Activated effector memory CD4-positive, alpha-beta T cell treated with Interleukin-2 at 50 U/mL for 16 hours (primary cell): ENCODE measurements around the gene VAV2.

Experiments used
- DNase-seq: peaks from one replicate; pipeline ENCODE4 v3.0.0-alpha.2; 2020

Gene VAV2, protein sequence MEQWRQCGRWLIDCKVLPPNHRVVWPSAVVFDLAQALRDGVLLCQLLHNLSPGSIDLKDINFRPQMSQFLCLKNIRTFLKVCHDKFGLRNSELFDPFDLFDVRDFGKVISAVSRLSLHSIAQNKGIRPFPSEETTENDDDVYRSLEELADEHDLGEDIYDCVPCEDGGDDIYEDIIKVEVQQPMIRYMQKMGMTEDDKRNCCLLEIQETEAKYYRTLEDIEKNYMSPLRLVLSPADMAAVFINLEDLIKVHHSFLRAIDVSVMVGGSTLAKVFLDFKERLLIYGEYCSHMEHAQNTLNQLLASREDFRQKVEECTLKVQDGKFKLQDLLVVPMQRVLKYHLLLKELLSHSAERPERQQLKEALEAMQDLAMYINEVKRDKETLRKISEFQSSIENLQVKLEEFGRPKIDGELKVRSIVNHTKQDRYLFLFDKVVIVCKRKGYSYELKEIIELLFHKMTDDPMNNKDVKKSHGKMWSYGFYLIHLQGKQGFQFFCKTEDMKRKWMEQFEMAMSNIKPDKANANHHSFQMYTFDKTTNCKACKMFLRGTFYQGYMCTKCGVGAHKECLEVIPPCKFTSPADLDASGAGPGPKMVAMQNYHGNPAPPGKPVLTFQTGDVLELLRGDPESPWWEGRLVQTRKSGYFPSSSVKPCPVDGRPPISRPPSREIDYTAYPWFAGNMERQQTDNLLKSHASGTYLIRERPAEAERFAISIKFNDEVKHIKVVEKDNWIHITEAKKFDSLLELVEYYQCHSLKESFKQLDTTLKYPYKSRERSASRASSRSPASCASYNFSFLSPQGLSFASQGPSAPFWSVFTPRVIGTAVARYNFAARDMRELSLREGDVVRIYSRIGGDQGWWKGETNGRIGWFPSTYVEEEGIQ

GRCh38 chr9:133991964-133992779, at the start of gene VAV2:
VAV2 (minus strand) TSS chr9:133992324; CDS start chr9:133992278, 46 bp downstream.
- DNase-seq = peak; percentile 18

DNA sequence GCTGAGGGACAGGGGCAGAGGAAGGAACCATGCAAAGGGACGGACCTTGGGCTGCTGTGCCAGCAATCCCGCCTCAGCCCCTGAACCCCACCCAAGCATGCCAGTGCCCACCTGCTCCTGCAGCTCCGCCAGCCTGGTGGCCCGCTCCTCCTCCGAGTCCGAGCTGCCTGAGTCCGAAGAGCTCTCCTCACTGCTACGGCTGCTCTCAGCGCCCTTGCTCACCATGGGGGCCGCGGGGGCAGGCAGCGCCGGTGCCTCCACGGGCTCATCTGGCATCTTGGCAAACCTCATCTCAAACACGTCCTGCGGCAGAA, 49.5 kb upstream of the VAV2 start:
- DNase-seq = no peak

DNA sequence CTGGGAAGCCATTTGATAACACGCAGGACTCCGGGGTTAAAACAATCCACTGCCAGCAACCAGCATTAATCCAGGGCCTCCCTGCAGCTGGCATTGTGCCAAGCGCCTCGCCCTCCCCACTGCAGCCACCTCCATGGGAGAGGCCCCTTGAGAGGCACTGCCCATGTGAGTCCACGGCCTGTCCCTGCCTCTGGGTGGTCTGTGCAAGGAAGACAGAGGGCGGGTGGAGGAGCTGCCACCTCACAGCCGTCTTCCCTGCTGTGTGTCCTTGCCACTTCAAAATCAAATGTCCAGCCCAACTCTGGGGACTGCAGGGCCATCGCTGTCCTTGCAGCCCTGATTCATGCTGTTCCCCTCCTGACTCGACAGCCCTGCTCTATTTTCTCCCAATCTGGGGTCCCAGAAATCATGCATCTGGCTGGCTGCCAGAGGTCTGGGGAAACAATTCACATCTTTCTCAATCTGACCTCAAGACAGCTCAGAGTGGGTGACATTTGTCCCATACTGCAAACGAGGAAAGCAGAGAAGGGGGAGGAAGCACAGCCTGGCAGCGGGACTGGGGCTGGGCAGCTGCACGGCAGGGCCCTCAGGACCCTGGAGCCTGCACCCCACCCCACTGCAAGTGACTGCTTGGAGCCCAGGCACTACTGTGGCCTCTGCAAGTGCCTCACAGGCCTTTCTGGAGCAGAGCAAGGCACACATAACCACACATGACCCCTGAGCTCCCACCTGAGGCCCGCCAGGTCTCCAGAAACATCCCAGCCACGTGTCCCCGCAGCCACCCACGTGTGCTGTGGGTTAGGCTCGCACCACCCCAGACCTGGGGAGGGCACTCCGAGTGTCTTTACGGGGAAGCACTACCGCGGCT, 48.9 kb upstream of the VAV2 start:
- DNase-seq = no peak

DNA sequence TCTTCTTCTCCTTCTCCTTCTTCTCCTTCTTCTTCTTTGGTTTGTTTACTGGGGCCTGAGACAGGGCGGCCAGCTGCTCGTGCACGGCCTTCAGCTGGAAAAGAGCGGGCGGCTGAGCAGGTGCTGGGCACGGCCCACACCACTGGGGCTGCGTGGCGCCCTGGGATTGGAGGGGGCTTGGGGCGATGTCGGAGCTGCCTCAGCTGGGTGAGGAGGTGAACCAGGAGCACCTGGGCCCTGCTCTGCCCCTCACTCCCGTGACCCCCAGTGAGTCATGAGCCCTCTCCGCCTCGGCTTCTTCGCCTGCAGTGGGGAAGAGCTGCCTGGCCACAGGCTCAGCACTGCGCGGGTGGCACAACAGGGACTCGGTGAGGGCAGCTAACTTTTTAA, 48.0 kb upstream of the VAV2 start:
- no peak for DNase-seq

DNA sequence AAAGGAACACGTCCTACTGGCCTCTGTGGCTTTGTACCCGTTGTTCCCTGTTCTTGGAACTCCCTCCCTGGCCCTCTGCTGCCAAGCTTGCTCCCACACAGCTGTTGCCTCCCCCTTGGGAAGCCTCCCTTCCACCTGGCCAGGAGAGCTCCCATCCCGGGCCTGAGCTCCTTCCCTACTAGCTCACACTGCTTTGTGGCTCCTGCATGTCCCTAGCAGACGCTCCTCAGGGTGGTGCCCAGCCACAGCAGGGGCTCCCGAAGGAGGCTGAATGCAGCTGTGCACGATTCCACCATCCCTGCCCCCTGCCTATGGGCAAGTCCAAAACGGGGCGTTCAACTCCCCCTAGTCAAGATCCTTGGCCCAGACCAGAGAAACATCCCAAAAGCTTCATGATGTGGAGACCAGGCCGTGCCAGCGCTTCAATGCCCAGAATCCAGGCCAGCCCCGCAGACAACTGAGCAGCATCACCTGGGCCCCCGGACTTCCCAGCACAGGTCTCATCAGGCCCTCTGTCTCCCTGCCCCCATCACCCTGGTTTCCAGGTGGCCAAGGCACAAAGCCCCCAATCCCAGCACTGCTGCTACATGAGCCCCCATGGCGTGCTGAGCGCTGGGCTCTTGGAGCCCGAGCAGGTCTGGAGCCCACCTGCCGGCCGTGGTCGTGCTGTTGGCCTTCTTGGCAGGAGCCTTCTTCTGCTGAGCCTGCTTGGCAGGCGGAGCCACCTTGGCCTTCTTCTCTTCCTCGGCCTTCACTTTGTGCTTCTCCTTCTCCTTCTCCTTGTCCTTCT, 47.5 kb upstream of the VAV2 start:
- DNase-seq = no peak

- no peak for DNase-seq
Measured at GRCh38 chr9:134037641-134038040, 45.5 kb upstream of the VAV2 start.

DNA sequence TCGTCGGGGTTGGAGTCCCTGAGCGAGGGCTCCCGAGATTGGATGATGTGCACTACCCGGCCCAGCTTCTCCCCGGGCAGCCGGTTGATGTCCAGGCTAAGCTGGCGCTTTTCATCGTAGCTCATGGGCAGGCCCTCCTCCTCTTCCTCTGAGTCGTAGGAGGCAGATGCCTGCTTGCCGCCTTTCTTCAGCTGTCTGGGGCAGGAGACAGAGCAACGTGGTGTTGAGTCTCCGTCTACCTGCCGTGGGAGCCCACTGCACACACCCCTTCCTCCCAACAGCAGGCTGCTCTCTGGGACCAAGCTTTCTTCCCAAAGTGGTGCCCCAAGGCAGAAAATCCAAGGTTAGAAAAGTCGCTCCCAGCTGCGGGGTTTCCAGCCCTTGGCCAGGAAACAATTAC, 44.0 kb upstream of the VAV2 start:
- no peak for DNase-seq

DNA sequence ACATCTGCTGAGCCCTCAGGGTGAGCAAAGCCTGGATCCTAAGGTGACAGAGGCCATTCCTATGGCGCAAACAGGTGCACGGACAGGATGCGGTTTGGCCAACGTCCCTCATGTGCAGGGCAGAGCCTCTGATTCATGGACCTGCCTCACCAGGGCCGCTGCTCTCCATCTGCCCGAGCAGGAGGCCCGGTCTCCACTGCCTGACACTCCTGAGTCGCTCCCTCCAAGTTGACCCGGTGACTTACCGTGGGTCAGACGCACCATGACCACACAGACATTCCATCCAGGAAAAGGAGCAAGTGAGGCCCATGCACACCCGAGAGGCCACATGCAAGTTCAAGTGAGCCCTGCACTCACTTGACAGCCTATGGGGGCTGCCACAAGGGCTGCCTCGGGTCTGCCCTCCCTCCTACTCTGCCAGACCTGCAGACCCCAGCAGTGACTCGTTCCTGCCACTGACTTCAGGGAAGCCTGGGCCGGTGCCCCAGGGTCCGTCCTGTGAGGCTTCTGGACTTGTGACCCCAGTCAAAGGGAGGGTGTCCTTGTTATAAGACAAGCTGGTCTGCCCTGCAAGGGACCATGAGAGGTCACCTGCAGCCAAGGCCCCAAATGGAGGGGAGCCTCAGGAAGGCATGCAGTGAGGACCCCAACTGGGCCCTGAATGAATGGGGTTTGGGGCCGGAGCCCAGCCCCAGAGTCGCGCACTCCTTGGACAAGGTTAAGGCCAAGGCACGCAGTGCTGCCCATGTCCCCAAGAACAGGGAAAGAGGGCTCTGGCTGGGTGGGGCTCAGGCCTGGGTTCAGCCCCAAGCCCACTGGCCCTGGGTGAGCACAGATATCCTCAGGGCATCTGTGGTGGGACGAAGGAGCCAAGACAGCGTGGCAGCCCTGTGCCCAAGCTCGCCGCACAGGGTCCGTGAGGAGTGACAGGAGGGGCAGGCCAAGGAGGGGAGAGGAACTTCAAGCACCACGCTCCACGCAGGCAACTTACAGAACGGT, 43.2 kb upstream of the VAV2 start:
- DNase-seq = no peak

DNA sequence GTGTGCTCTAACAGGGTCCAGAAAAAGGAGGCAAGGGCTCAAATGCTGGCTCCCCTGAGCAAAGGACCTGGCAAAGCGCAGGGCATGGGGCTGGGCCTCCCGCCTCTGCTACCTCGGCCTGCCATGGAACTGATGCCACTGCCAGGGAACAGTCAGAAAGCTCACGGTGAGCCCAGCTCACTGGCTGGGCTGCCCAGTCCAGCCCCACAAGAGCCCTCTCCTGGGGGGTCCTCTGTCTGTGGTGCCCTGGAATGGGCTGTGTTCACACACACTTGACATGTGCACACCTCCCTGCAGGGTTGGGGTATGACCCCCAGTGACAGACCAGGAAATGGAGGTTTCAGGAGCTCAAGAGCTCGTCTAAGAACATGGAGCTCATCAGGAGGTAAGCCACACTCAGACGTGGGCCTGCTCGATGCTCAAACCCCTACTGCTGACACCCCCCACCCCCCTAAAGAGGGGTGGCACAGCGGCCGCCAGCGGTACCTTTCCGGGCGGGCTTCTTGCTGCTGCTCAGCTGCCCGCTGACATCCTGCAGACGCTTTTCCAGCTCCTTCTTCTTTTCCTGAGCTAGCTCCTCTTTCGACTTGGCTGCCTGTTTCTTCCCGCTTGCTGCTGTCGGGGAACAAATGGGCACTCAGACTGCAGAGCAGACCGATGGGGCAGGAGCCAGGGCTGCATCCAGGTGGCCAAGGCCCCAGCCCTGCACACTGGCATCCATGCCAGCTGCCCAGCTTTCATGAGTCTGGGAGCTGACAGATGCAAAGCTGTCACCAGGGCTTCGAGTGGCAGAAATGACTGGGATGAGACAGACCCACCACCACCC, 42.3 kb upstream of the VAV2 start:
- no peak for DNase-seq

GRCh38 chr9:134033516-134034214, 41.5 kb upstream of the VAV2 start:
- no peak for DNase-seq

DNA sequence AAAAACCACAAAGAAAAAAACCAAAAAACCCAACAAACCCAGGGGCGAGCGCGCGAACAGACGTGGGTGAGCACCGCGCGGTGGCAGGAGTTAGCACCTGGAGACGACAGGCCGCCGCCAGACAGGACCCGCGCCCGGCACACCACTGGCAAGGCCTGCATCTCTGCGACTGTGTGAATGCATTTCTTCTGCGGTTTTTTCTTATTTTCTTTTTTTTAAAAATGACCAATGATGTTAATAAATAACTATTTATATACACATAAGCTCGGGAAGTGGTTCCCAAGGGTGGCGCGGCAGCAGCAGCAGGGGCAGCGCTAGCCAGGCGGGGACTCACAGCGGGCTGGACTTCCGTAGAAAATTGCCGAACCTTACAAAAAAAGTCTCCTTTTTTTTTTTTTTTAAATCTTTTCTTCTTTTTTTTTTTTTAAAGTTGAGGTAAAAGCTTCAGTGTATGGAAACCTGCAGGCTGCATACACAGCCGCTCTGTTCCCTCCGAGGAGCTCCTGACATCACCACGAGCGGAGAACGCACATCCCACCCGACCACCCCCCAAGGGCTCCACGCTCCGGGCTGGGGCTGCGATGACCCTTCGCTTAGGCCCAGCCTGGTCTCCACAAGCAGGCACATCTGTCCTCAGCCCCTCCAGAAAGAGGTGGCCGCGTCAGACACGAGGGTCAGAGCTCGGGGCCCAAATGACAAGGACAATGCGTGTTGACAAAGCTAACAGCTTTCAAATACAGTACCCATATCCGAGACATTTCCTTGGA, 40.5 kb upstream of the VAV2 start:
- no peak for DNase-seq

- no peak for DNase-seq
Measured at GRCh38 chr9:134031783-134032182, 39.7 kb upstream of the VAV2 start.

DNA sequence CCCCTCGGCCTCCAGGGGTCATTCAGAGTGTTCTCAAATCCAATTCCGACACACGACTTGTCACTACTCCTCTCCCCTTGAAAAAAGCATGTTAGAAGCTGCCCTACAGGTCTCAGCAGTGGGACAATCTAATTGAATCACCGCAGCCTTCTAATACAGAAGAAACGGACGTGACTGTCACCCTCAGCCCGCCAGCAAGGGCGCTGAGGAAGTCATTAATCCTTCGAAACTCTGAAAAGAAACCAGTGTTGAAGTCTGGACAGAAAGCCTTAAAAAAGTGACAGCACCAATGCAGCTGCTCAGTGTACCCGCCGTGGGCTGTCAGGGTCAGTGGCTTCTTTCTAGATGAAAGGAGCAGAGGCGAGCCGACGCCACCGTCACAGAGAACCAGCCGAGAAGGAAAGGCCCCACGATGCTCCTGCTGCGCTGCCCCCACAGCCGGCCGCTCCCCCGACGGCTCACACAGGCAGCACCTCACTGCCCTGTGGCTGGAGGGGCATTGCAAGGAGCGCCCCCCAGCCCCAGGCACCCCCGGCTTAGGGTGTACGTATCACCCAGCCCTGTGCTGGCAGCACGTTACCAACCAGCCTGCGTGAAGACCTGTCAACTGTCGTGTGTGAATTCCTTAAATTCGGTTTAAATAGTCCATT, 38.8 kb upstream of the VAV2 start:
- no peak for DNase-seq

DNA sequence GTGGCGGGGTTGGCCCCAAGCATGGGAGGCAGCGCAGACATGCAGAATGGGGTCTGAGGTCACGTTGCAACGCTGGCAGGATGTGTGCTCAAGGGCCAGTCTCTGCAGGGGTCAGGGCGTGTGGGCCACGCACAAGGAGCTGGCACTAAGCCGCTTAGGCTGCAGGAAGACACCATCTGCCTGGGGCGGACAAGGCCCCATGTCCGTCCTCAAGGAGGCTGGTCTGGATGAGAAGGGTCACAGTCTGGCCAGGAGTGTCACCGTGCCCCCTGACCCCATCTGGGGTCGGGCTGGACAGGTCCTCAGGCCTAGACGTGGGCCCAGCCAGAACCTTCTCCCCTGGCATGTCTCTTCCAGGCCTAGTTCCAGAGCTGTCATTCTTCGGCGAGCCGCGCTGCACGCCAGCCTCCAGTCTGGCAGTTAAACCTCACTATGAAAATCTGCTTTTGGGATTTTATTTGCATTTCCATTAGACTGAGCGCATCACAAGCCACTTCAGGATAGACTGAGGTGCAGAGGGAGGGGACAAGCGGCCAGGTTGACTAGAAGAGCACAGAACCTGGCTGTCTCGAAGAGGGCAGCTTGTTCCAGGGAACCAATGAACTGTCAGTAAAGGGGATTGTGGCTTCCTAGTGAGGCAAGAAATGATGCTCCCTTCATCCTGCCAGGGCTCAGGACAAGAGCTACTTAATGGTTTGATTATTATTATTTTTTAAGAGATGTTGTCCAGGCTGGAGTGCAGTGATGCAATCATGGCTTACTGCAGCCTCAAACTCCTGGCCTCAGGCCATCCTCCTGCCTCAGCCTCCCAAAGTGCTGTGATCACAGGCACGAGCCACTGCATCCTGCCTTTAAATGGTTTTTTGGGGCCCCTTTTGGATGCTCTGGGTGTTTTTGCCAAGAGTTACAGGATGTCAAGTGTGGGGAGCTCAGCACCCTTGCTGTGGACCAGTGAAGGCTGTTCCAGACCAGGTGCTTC, 37.4 kb upstream of the VAV2 start:
- DNase-seq = no peak

DNA sequence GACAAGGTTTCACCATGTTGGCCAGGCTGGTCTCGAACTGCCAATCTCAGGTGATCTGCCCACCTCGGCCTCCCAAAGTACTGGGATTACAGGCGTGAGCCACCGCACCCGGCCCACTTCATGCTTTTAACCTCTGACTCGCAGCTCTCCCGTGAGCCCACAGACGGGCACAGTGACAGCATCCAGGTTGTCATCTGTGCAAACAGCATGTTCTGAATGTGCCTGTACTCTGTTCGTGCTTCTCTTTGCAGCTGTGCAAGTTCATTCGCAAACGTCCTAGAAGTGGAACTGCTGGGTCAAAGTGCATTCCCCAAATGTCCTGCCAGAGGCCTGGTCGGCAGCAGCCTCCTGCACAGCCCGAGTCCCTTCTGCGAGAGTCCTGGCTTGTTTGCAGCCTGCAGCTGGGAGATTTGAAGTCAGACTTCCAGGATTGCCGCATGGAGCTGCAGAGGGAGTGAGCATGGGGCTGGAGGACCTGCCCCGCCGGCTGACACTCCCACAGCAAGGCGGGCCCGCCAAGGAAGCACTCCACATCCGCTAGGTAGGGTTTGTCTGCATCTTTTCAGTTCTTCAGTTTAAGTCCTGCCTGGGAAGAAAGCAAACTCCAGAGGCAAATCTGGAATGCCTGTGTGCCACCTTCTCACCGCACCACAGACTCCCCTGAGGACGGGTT, 36.6 kb upstream of the VAV2 start:
- no peak for DNase-seq
